ENCODE results near the gene NEO1.

- TF ChIP-seq CTCF (IDR thresholded peaks at IDR 0.05) (no peak), RFX5 (IDR thresholded peaks at IDR 0.05; ENCODE audit: low read length) (no peak), USF2 (IDR thresholded peaks at IDR 0.05; ENCODE audit: borderline replicate concordance, low read depth, low read length) (no peak), MXI1 (IDR thresholded peaks at IDR 0.05; ENCODE audit: low read depth, low read length) (no peak), EP300 (IDR thresholded peaks at IDR 0.05; ENCODE audit: borderline replicate concordance in 1 of 2, low read depth in 1 of 2, low read length in 1 of 2) (no peak), POLR2AphosphoS5 (IDR thresholded peaks at IDR 0.05; ENCODE audit: low read depth, low read length) (no peak), TCF12 (IDR thresholded peaks at IDR 0.05) (no peak), SMC3 (IDR thresholded peaks at IDR 0.05; ENCODE audit: low read depth, low read length) (no peak), TEAD4 (IDR thresholded peaks at IDR 0.05; ENCODE audit: borderline replicate concordance, insufficient read depth) (no peak), SIN3A (IDR thresholded peaks at IDR 0.05; ENCODE audit: borderline replicate concordance, low read depth, low read length) (no peak), TAF1 (IDR thresholded peaks at IDR 0.05; ENCODE audit: borderline replicate concordance, low read depth, low read length) (no peak), YY1 (IDR thresholded peaks at IDR 0.05; ENCODE audit: low read depth) (no peak)
- TF ChIP-seq, protein P1, sequence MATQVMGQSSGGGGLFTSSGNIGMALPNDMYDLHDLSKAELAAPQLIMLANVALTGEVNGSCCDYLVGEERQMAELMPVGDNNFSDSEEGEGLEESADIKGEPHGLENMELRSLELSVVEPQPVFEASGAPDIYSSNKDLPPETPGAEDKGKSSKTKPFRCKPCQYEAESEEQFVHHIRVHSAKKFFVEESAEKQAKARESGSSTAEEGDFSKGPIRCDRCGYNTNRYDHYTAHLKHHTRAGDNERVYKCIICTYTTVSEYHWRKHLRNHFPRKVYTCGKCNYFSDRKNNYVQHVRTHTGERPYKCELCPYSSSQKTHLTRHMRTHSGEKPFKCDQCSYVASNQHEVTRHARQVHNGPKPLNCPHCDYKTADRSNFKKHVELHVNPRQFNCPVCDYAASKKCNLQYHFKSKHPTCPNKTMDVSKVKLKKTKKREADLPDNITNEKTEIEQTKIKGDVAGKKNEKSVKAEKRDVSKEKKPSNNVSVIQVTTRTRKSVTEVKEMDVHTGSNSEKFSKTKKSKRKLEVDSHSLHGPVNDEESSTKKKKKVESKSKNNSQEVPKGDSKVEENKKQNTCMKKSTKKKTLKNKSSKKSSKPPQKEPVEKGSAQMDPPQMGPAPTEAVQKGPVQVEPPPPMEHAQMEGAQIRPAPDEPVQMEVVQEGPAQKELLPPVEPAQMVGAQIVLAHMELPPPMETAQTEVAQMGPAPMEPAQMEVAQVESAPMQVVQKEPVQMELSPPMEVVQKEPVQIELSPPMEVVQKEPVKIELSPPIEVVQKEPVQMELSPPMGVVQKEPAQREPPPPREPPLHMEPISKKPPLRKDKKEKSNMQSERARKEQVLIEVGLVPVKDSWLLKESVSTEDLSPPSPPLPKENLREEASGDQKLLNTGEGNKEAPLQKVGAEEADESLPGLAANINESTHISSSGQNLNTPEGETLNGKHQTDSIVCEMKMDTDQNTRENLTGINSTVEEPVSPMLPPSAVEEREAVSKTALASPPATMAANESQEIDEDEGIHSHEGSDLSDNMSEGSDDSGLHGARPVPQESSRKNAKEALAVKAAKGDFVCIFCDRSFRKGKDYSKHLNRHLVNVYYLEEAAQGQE (IDR thresholded peaks at IDR 0.05; ENCODE audit: low read depth, low read length), result no peak
Observed at GRCh38 chr15:73074241-73074640, 22.0 kb downstream of the NEO1 start.
